DMS153 treated with DMSO at 0.1 percent for 48 hours (cell line): Measurements from ENCODE around the gene MED13L.

Experiments
- DNase-seq: peaks from one replicate; lab custom pipeline; 2025; ENCODE audit not compliant: unreplicated experiment; lab: John Stamatoyannopoulos, UW

The MED13L gene

GRCh38 chr12:115920395-115921183 lies 356.9 kb downstream of the MED13L start:
- no peak for DNase-seq

GRCh38 chr12:115918763-115919162 lies 358.7 kb downstream of the MED13L start:
- DNase-seq, result no peak

GRCh38 chr12:115916910-115917668 lies 360.4 kb downstream of the MED13L start:
- DNase-seq, result peak; percentile 71

GRCh38 chr12:115914122-115914521 lies 363.4 kb downstream of the MED13L start:
- no peak for DNase-seq

GRCh38 chr12:115912440-115912839 lies 365.1 kb downstream of the MED13L start:
- no peak for DNase-seq

GRCh38 chr12:115911360-115911759 lies 366.1 kb downstream of the MED13L start:
- DNase-seq, result no peak

GRCh38 chr12:115910057-115910456 lies 367.4 kb downstream of the MED13L start:
- no peak for DNase-seq
